CD14-positive monocyte (primary cell): ENCODE data around the gene ALDH1A3. TPM values are rescaled to one million over a fixed set of nuclear protein-coding genes. Genes with fewer than 3 reads are reported as not detected.
A peak's percentile ranks its signal among the peaks of the same experiment; 100 is the strongest.

Source experiments
- DNase-seq, 3 donors: peaks; one replicate each; pipeline ENCODE4 v3.0.0-alpha.2; 2011 to 2022
- H2AFZ ChIP-seq: 2 replicates; pipeline ENCODE4 v1.6.0; 2012; ENCODE audit warnings: mild to moderate bottlenecking, low read depth, low read length, inconsistent platforms; ENCODE audit not compliant: insufficient read depth, poor library complexity, severe bottlenecking
- H3K27ac ChIP-seq, 2 donors: 1 replicate in 1 of 2; 2 replicates in 1 of 2; pipeline ENCODE4 v1.5.1; 2012 to 2013; ENCODE audit warnings: low read length in 2 of 2, control low read depth in 1 of 2, inconsistent platforms in 1 of 2, low read depth in 1 of 2, mild to moderate bottlenecking in 1 of 2
- H3K27me3 ChIP-seq, 2 donors: one replicate each; pipeline versions ENCODE4 v1.6.0 to v1.6.1; 2011 to 2013; ENCODE audit warnings: low read length in 2 of 2; ENCODE audit not compliant: control insufficient read depth in 2 of 2, insufficient read depth in 2 of 2
- H3K36me3 ChIP-seq, 2 donors: replicated peaks in 1 of 2; 1 replicate in 1 of 2; 2 replicates in 1 of 2; pipeline versions ENCODE4 v1.5.1 to v1.6.1; 2012 to 2013; ENCODE audit warnings: low read length in 2 of 2, control low read depth in 1 of 2, inconsistent platforms in 1 of 2, mild to moderate bottlenecking in 1 of 2; ENCODE audit not compliant: insufficient read depth in 2 of 2, control insufficient read depth in 1 of 2
- H3K4me1 ChIP-seq, 2 donors: 1 replicate in 1 of 2; 2 replicates in 1 of 2; pipeline versions ENCODE4 v1.5.1 to v1.6.1; 2012 to 2013; ENCODE audit warnings: low read length in 2 of 2, control low read depth in 1 of 2, inconsistent platforms in 1 of 2, mild to moderate bottlenecking in 1 of 2, moderate library complexity in 1 of 2; ENCODE audit not compliant: insufficient read depth in 2 of 2, control insufficient read depth in 1 of 2
- H3K4me2 ChIP-seq: replicated peaks from 2 replicates; pipeline ENCODE3; 2012; ENCODE audit warnings: low read length, moderate library complexity, mild to moderate bottlenecking; ENCODE audit not compliant: poor library complexity, severe bottlenecking; ENCODE audit errors: extremely low read depth
- H3K4me3 ChIP-seq, 3 experiments: fragments of 200-600 bp in 1 of 3; sonication (generic) in 1 of 3; replicated peaks in 1 of 3; 1 replicate in 2 of 3; 2 replicates in 1 of 3; pipeline ENCODE4 v1.5.1; 2011 to 2013; ENCODE audit warnings: low read length in 3 of 3, mild to moderate bottlenecking in 3 of 3, control low read depth in 2 of 3, low read depth in 2 of 3, inconsistent platforms in 1 of 3, moderate library complexity in 1 of 3
- H3K79me2 ChIP-seq: 2 replicates; pipeline ENCODE4 v1.6.0; 2012; ENCODE audit warnings: mild to moderate bottlenecking, control low read depth, inconsistent platforms, low read length, moderate library complexity; ENCODE audit not compliant: insufficient read depth
- H3K9ac ChIP-seq: 2 replicates; pipeline ENCODE4 v1.6.0; 2017; ENCODE audit warnings: low read length, mild to moderate bottlenecking; ENCODE audit not compliant: insufficient read depth, poor library complexity, severe bottlenecking
- H3K9me3 ChIP-seq, 2 donors: replicated peaks in 1 of 2; 1 replicate in 1 of 2; 2 replicates in 1 of 2; pipeline versions ENCODE4 v1.5.1 to v1.6.1; 2012 to 2013; ENCODE audit warnings: low read length in 2 of 2, control low read depth in 1 of 2; ENCODE audit not compliant: control insufficient read depth in 1 of 2, insufficient read depth in 1 of 2
- H4K20me1 ChIP-seq: 2 replicates; pipeline ENCODE4 v1.6.0; 2012; ENCODE audit warnings: mild to moderate bottlenecking, low read length, control low read depth, moderate library complexity; ENCODE audit not compliant: insufficient read depth
- H3K27ac Mint-ChIP-seq, 7 donors: one replicate each; pipeline ENCODE4 v1.8.0; 2020; ENCODE audit warnings: mild to moderate bottlenecking in 7 of 7, mixed read lengths in 7 of 7, moderate library complexity in 6 of 7, inconsistent platforms in 2 of 7
- H3K27me3 Mint-ChIP-seq, 3 donors: one replicate each; pipeline ENCODE4 v1.8.0; 2021 to 2022; ENCODE audit warnings: low read depth in 3 of 3, mild to moderate bottlenecking in 3 of 3, mixed read lengths in 3 of 3, moderate library complexity in 3 of 3, inconsistent platforms in 1 of 3
- H3K36me3 Mint-ChIP-seq, 2 donors: one replicate each; pipeline ENCODE4 v1.8.0; 2020; ENCODE audit warnings: mixed read lengths in 2 of 2, inconsistent platforms in 1 of 2, mild to moderate bottlenecking in 1 of 2
- H3K4me1 Mint-ChIP-seq: one replicate; pipeline ENCODE4 v1.8.0; 2020; ENCODE audit warnings: mild to moderate bottlenecking, mixed read lengths
- H3K4me3 Mint-ChIP-seq, 2 donors: one replicate each; pipeline ENCODE4 v1.8.0; 2020; ENCODE audit warnings: mild to moderate bottlenecking in 2 of 2, mixed read lengths in 2 of 2, moderate library complexity in 1 of 2
- H3K9me3 Mint-ChIP-seq, 7 donors: one replicate each; pipeline ENCODE4 v1.8.0; 2020 to 2022; ENCODE audit warnings: mixed read lengths in 7 of 7, mild to moderate bottlenecking in 6 of 7, moderate library complexity in 6 of 7, inconsistent platforms in 2 of 7
- WGBS: methylation state at CpG from one replicate; pipeline ENCODE4 v1.1.5; 2013; ENCODE audit warnings: missing lambda C conversion rate; ENCODE audit not compliant: insufficient coverage; 5-methylcytosine and 5-hydroxymethylcytosine counted together
- intact Hi-C, 2 donors: fragments of 100-400 bp; cut with micrococcal nuclease; formaldehyde crosslinking; loops; one replicate each; pipeline versions ENCODE4 v1.15.0 to v1.15.1; 2023
- polyA plus RNA-seq, 3 donors: library from polyadenylated mRNA; depleted of rRNA in 1 of 3; unstranded in 2 of 3; stranded (reverse) in 1 of 3; fragments of 300-500 nt in 2 of 3; fragments of >200 nt in 1 of 3; fragmentation: Illumina TruSeq in 2 of 3; gene quantifications; 1 replicate in 2 of 3; 2 replicates in 1 of 3; pipeline ENCODE4 v1.2.3, GENCODE V29; 2012 to 2021
- TF ChIP-seq, protein P1 (sequence below): fragments of 200-600 bp; IDR thresholded peaks from one replicate; pipeline ENCODE4 v1.8.0; 2022; ENCODE audit warnings: antibody characterized with exemption, mild to moderate bottlenecking

ALDH1A3 gene
- polyA plus RNA-seq, 3 donors, result not detected

DNA sequence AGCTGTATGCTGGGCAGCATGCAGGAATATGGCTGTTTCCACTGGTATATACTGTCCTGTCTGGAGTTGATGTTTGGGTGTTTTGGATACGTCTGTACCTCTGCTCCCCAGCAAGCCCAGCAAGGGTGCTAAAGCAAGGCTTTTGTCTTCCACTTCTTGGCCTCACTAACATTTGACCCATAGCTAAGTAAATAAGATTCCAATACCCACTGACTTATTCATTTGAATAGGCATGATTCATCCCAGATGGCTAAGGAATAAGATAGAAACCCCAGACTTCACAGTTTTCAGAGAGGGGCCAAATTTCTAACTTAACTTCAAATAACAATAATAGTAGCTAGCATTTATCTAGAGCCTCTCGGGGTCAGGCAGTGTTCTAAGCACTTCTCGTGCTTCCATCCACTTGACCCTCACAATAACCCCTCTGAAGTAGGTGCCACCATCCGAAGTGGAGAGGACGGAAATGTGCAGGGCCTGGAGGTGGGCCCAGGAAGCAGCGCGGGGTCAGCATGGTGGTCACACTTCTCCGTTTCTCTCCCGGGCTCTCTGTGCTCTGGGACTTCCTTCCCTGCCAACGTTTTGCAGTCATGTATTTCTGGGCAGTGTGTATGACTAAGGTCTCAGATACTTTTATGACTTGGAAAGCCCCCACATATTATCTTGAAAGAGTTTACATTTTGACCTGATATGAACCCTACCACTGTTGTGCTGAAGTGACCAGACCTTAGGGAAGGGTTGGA is 78.9 kb downstream of the ALDH1A3 start:
- WGBS, result 19% methylated on average over 5 of the region's 10 CpGs
- Mint-ChIP-seq H3K4me3 (peak overlapping the region; percentile 20 to 69), H3K27ac (peak overlapping the region in 5 of 7 donors; percentile 35 to 82 (median 70)), H3K4me1 (peaks cover 27% of the 10 kb centered on the region), H3K36me3 (peaks cover 6 to 17% of the 10 kb centered on the region in 2 donors), H3K27me3 (peaks cover 0 to 6% (median 0%) of the 10 kb centered on the region in 3 donors), H3K9me3 (peaks cover 0 to 7% (median 3%) of the 10 kb centered on the region in 7 donors)
- TF ChIP-seq, protein P1, sequence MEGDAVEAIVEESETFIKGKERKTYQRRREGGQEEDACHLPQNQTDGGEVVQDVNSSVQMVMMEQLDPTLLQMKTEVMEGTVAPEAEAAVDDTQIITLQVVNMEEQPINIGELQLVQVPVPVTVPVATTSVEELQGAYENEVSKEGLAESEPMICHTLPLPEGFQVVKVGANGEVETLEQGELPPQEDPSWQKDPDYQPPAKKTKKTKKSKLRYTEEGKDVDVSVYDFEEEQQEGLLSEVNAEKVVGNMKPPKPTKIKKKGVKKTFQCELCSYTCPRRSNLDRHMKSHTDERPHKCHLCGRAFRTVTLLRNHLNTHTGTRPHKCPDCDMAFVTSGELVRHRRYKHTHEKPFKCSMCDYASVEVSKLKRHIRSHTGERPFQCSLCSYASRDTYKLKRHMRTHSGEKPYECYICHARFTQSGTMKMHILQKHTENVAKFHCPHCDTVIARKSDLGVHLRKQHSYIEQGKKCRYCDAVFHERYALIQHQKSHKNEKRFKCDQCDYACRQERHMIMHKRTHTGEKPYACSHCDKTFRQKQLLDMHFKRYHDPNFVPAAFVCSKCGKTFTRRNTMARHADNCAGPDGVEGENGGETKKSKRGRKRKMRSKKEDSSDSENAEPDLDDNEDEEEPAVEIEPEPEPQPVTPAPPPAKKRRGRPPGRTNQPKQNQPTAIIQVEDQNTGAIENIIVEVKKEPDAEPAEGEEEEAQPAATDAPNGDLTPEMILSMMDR, result no peak
- H3K36me3 ChIP-seq, result peaks cover 5 to 6% of the 10 kb centered on the region in 2 donors
- peak overlapping the region; percentile 24 for H3K9ac ChIP-seq
- intact Hi-C loops, result loop anchor here in 1 of 2 donors (5.0 to 10.0 kb wide), 2 partner anchors 36 to 46 kb away; no protein-coding TSS in a partner anchor
- peaks cover 31% of the 10 kb centered on the region for H4K20me1 ChIP-seq
- no peak overlapping the region for H2AFZ ChIP-seq
- H3K4me1 ChIP-seq, result peaks cover 19 to 24% of the 10 kb centered on the region in 2 donors
- DNase-seq, result peak; percentile 32 to 74 (median 45)
- no peaks in the 10 kb centered on the region for H3K9me3 ChIP-seq
- H3K27me3 ChIP-seq, result no peaks in the 10 kb centered on the region
- H3K4me3 ChIP-seq, result no peak overlapping the region
- H3K79me2 ChIP-seq, result peaks cover 74% of the 10 kb centered on the region
- H3K4me2 ChIP-seq, result peak overlapping the region; percentile 51
- H3K27ac ChIP-seq, result peak overlapping the region in 1 of 2 donors; percentile 68

DNA sequence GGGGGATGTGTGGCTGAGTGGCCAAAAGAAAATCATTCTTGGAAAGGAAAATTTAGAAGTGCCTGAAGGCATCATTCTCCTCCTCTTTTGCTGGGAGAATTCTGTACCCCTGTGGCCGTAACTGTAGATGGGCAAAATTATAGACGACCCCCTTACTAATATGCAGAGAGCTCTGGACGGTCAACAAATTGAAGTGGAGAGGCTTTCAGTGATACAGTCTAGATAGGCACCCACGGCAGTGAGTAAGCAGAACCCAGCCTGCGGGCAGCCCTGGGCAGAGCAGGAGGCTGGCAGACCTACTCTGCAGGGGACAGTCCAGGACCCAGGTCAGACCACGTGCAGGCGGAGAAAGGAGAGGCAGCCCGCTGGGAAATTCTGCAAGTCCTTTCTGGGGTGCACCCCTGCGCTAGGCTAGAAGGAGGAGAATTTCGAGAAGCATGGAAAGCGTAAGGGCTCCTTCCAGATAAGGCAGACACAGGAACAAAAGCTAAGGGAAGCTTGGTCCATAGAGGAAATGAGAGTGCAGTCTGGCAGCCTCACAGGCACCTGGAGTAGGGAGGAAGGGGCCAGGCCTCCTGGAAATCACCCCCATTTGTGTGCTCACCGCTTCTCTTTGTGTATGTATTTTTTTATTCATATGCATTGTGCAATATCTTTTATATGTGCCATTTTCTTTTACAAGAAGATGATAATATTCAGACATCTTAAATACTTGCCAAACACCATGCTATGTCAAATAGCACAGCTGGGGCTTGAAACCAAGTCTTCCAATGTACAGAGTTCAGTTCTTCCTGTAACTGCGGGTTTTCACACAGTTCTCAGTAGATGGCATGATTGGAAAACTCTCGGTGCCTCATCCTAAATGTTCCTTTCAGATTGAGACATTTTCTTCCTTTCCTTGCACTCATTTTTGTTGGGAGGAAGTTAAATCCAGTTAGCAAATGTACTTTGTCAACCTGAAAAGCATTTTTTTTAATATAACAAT is 79.7 kb downstream of the ALDH1A3 start:
- Histone ChIP-seq H3K9ac (peak overlapping the region; percentile 24), H3K27ac (peak overlapping the region; percentile 16 to 68), H2AFZ (no peak overlapping the region), H4K20me1 (peaks cover 37% of the 10 kb centered on the region), H3K79me2 (peaks cover 66% of the 10 kb centered on the region), H3K4me2 (peak overlapping the region; percentile 51), H3K27me3 (no peaks in the 10 kb centered on the region), H3K4me3 (peak overlapping the region in 1 of 3 experiments; percentile 32), H3K4me1 (peaks cover 19 to 24% of the 10 kb centered on the region in 2 donors), H3K9me3 (no peaks in the 10 kb centered on the region), H3K36me3 (peaks cover 5 to 14% of the 10 kb centered on the region in 2 donors)
- H3K9me3 Mint-ChIP-seq, result peaks cover 0 to 7% (median 2%) of the 10 kb centered on the region in 7 donors
- H3K4me3 Mint-ChIP-seq, result peak overlapping the region; percentile 20 to 69
- intact Hi-C loops, result loop anchor here in 1 of 2 donors (5.0 to 10.0 kb wide), 2 partner anchors 37 to 45 kb away; no protein-coding TSS in a partner anchor
- peak overlapping the region; percentile 10 to 84 (median 51) for H3K27ac Mint-ChIP-seq
- H3K4me1 Mint-ChIP-seq, result peaks cover 27% of the 10 kb centered on the region
- peaks cover 14 to 22% of the 10 kb centered on the region in 2 donors for H3K36me3 Mint-ChIP-seq
- 10% methylated on average over 11 of the region's 14 CpGs for WGBS
- TF ChIP-seq, protein P1, result no peak
- H3K27me3 Mint-ChIP-seq, result peaks cover 0 to 6% (median 0%) of the 10 kb centered on the region in 3 donors
- DNase-seq, result peak; percentile 35 to 65 (median 35)
